ENCODE data around the gene SDCBP2. TPM values are rescaled to one million over a fixed set of nuclear protein-coding genes. Genes with fewer than 3 reads are reported as not detected.

Gene SDCBP2
- total RNA-seq, 2 donors from 2014 or later = 1.5 to 5.1 TPM

DNA sequence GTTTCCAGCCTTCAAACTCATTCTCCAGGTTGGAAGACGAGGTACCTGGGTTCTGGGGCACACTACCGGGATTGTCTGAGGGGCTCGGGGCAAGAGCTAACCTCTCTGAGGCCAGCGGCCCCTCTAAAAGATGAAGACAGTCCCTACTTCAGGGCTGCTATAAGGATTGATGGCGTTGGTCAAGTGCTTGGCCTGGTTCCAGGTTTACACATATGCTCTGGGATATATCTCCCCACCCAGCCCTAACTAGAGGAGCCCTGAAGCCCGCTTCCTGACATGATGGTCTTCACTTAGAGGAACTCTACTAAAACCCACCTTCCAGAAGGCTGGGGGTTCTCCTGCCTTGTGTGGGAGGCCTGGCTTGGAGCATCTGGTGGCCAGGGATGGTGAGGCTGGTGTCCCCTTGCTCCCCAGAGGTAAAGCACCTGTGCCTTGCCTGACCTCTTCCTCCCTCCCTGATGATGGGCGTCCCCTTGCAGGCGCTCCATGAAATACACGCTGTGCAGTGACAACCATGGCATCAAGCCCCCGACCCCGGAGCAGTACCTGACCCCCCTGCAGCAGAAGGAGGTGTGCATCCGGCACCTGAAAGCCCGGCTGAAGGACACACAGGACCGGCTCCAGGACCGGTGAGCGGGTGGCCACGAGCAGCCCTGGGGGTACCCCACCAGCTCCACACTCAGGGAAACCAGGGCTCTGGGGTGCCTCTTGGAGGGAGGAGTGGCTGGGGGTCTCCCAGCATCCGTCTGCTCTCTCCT is 28.7 kb downstream of the SDCBP2 start:
- H3K27me3 ChIP-seq (ENCODE audit: control insufficient read depth, insufficient read depth, low read length, poor library complexity, severe bottlenecking) = no peaks in the 10 kb centered on the region
- H3K4me1 ChIP-seq (ENCODE audit: control insufficient read depth, insufficient read depth, low read length) = peaks cover 6% of the 10 kb centered on the region
- no peak for DNase-seq
- H3K27me3 Mint-ChIP-seq (ENCODE audit: insufficient read depth) = peaks cover 3% of the 10 kb centered on the region
- H3K4me3 Mint-ChIP-seq = no peak overlapping the region
- H3K9ac ChIP-seq (ENCODE audit: extremely low read depth, low read length, poor library complexity, severe bottlenecking) = no peak overlapping the region
- H3K36me3 Mint-ChIP-seq (ENCODE audit: low read depth) = peaks cover 5% of the 10 kb centered on the region
- peaks cover 8% of the 10 kb centered on the region for H3K4me1 Mint-ChIP-seq
- 93 to 94% methylated on average over 12 to 18 of the region's 18 CpGs for WGBS, 2 experiments (ENCODE audit: insufficient coverage in 1 of 2, insufficient read length in 1 of 2)
- H3K27ac Mint-ChIP-seq = no peak overlapping the region
- no peaks in the 10 kb centered on the region for H3K9me3 Mint-ChIP-seq
- no peaks in the 10 kb centered on the region for H3K36me3 ChIP-seq (ENCODE audit: control insufficient read depth, insufficient read depth, low read length)
- H3K27ac ChIP-seq (ENCODE audit: low read depth, low read length) = no peak overlapping the region
- TF ChIP-seq, protein P1, sequence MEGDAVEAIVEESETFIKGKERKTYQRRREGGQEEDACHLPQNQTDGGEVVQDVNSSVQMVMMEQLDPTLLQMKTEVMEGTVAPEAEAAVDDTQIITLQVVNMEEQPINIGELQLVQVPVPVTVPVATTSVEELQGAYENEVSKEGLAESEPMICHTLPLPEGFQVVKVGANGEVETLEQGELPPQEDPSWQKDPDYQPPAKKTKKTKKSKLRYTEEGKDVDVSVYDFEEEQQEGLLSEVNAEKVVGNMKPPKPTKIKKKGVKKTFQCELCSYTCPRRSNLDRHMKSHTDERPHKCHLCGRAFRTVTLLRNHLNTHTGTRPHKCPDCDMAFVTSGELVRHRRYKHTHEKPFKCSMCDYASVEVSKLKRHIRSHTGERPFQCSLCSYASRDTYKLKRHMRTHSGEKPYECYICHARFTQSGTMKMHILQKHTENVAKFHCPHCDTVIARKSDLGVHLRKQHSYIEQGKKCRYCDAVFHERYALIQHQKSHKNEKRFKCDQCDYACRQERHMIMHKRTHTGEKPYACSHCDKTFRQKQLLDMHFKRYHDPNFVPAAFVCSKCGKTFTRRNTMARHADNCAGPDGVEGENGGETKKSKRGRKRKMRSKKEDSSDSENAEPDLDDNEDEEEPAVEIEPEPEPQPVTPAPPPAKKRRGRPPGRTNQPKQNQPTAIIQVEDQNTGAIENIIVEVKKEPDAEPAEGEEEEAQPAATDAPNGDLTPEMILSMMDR (conservative IDR thresholded peaks at IDR 0.05) = no peak
- peak overlapping the region; percentile 3 for H3K4me3 ChIP-seq (ENCODE audit: low read length)
- H3K9me3 ChIP-seq (ENCODE audit: control insufficient read depth, low read length) = no peaks in the 10 kb centered on the region

GRCh38 chr20:1299522-1299921 is 29.4 kb downstream of the SDCBP2 start:
- WGBS, 2 experiments (ENCODE audit: insufficient coverage in 1 of 2, insufficient read length in 1 of 2) = 91 to 95% methylated on average over 4 to 9 of the region's 9 CpGs
- H3K9me3 ChIP-seq (ENCODE audit: control insufficient read depth, low read length) = no peaks in the 10 kb centered on the region
- H3K27ac ChIP-seq (ENCODE audit: low read depth, low read length) = no peak overlapping the region
- H3K27me3 ChIP-seq (ENCODE audit: control insufficient read depth, insufficient read depth, low read length, poor library complexity, severe bottlenecking) = no peaks in the 10 kb centered on the region
- TF ChIP-seq, protein P1 (conservative IDR thresholded peaks at IDR 0.05) = peak; percentile 73
- Mint-ChIP-seq H3K4me1 (peaks cover 8% of the 10 kb centered on the region), H3K4me3 (no peak overlapping the region), H3K27me3 (ENCODE audit: insufficient read depth) (no peaks in the 10 kb centered on the region), H3K36me3 (ENCODE audit: low read depth) (peaks cover 5% of the 10 kb centered on the region), H3K9me3 (no peaks in the 10 kb centered on the region), H3K27ac (no peak overlapping the region)
- peaks cover 6% of the 10 kb centered on the region for H3K4me1 ChIP-seq (ENCODE audit: control insufficient read depth, insufficient read depth, low read length)
- H3K36me3 ChIP-seq (ENCODE audit: control insufficient read depth, insufficient read depth, low read length) = no peaks in the 10 kb centered on the region
- H3K4me3 ChIP-seq (ENCODE audit: low read length) = no peak overlapping the region
- peak; percentile 85 for DNase-seq
- H3K9ac ChIP-seq (ENCODE audit: extremely low read depth, low read length, poor library complexity, severe bottlenecking) = no peak overlapping the region

DNA sequence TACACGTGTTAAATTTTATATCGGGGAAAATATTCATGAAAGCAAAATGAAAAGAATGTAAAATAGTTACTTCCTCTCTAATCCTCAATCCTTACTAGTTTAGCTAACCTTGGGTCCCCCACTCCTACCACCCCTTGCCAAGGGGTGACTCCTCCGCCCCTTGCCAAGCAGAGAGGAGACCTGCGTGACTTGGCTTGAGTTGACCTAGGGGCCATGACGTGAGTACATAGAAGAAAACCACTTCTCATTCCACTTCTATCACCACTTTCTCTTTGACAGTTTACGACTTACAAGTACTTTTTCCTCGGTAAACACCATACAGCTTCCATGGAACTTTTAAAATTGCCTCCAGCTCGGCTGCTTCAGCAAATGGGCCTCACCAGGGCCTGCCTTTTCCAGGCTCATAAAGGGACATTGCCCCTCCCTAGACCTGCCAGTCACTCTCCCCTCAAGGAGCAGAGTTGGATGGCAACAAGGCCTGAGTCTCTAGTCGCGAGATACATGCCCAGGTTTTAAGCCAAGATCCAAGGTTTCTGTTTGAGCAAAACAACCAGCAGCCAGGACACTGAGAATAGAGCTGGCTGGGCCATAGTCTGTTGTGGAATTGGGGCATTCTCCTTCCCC is 29.9 kb downstream of the SDCBP2 start:
- TF ChIP-seq, protein P1 (conservative IDR thresholded peaks at IDR 0.05) = no peak
- Histone ChIP-seq H3K4me1 (ENCODE audit: control insufficient read depth, insufficient read depth, low read length) (peaks cover 6% of the 10 kb centered on the region), H3K4me3 (ENCODE audit: low read length) (no peak overlapping the region), H3K9ac (ENCODE audit: extremely low read depth, low read length, poor library complexity, severe bottlenecking) (no peak overlapping the region), H3K27ac (ENCODE audit: low read depth, low read length) (no peak overlapping the region), H3K27me3 (ENCODE audit: control insufficient read depth, insufficient read depth, low read length, poor library complexity, severe bottlenecking) (no peaks in the 10 kb centered on the region), H3K9me3 (ENCODE audit: control insufficient read depth, low read length) (no peaks in the 10 kb centered on the region), H3K36me3 (ENCODE audit: control insufficient read depth, insufficient read depth, low read length) (no peaks in the 10 kb centered on the region)
- no peak overlapping the region for H3K27ac Mint-ChIP-seq
- no peaks in the 10 kb centered on the region for H3K27me3 Mint-ChIP-seq (ENCODE audit: insufficient read depth)
- 93 to 98% methylated on average over 8 of the region's 10 CpGs for WGBS, 2 experiments (ENCODE audit: insufficient coverage in 1 of 2, insufficient read length in 1 of 2)
- H3K36me3 Mint-ChIP-seq (ENCODE audit: low read depth) = peaks cover 5% of the 10 kb centered on the region
- no peak for DNase-seq
- no peaks in the 10 kb centered on the region for H3K9me3 Mint-ChIP-seq
- H3K4me3 Mint-ChIP-seq = no peak overlapping the region
- peaks cover 8% of the 10 kb centered on the region for H3K4me1 Mint-ChIP-seq
